Measurements from ENCODE around the gene PIM3. TPM values are rescaled to one million over a fixed set of nuclear protein-coding genes. Genes with fewer than 3 reads are reported as not detected.
A peak's percentile ranks its signal among the peaks of the same experiment; 100 is the strongest.
"Not testable (repeated sequence)": the region's sequence is repeated elsewhere in the genome, so short reads cannot be mapped to it uniquely, and the experiment has no call there.

The PIM3 gene
- total and polyA plus RNA-seq, 4 donors = 12.9 to 27.9 (median 23.1) TPM

DNA sequence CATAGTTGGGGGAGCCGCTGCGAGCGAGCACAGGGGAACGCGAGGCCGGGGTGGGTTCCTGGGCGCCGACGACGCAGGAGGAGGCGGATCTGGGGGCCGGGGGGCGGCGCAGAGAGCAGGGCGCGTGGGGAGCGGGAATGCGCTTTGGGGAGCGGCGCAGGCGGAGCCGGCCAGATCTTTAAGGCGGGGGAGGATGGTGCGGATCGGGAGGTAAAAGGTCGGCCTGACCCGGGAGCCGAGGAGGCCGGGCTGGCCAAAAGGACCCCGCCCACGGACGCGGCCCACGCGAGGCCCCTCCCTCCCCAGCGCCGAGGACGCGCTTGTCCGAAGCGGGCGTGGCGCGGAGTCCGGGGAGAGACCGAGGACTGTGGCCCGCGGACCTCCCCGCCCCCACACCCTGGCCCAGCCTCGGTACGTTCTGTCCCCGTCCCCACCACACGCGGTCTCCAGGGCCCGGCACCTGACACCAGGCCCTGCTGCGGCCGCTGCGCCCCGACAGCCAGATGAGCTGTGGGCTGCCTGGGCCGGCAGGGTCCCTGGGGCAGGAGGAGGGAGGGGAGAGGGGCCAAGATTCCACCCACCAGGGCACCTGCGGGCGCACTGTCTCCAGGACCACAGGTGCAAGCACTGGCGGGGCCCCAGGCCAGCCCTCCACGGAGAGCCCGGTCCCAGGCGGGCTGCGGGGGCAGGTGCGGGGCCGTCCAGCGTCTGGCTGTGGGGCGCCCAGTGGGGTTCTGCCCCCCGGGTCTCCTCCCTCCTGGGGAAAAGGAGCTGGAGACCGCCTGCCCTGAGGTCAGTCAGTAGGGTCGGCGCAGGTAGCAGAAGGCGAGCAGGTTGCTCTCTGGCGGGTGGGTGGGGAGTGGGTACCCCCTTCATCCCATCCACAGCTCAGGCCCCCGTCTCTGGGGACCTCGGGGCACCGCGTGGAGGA, 10.9 kb downstream of the PIM3 start:
- H3K27me3 ChIP-seq (ENCODE audit: control insufficient read depth, insufficient read depth, low read length) = peaks cover 27% of the 10 kb centered on the region
- H3K9me3 ChIP-seq (ENCODE audit: control insufficient read depth, insufficient read depth, low read length) = no peaks in the 10 kb centered on the region
- H3K27ac ChIP-seq (ENCODE audit: low read depth, low read length) = no peak overlapping the region
- DNase-seq (ENCODE audit: low read depth in 4 of 6, low spot score in 6 of 6) = peak in 2 of 6 donors; percentile 20 to 45
- H3K4me1 ChIP-seq (ENCODE audit: control insufficient read depth, insufficient read depth, low read length) = peaks cover 29% of the 10 kb centered on the region
- peaks cover 23% of the 10 kb centered on the region for H3K36me3 ChIP-seq (ENCODE audit: control insufficient read depth, insufficient read depth, low read length)
- peak overlapping the region; percentile 29 for H3K4me3 ChIP-seq (ENCODE audit: low read depth, low read length)
- WGBS (ENCODE audit: insufficient coverage) = 3% methylated on average over 71 of the region's 81 CpGs

DNA sequence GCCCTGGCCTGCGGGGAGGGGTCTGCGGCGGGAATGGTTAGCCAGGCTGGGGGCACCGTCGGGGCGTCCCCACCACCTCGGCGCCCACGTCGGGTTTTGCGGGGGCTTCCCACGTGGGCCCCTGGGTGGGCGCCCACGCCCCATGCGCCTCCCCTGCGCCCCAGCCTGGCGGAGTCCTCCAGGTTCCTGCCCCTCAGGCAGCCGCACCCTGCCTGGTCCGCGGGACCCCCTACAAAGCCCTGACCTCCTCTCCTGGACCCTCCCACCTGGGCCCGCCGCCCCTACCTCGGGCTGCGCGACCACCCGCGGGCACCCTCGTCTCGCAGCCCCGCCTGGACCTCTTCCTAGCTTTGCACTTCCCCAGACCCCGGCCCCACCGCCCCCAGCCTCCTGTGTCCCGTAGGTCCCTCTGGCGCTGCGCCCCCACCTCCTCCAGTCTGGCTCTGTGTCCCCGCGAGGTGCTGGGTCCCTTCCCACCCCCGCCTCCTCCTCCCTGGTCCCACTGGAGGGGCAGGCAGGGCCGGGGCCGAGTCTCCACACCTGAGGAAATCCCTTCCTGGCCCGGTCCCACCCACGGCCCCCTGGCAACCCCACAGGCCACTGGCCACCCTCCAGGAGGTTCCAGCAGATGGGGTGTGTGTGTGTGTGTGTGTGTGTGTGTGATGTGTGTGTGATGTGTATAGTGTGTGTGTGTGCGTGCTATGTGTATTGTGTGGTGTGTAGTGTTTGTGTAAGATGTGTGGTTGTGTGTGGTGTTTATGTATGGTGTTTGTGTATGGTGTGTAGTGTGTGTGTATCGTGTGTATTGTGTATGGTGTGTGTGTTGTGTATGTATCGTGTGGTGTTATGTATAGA, 11.8 kb downstream of the PIM3 start:
- H3K4me1 ChIP-seq (ENCODE audit: control insufficient read depth, insufficient read depth, low read length) = peaks cover 21% of the 10 kb centered on the region
- DNase-seq (ENCODE audit: low read depth in 4 of 6, low spot score in 6 of 6) = no peak
- H3K36me3 ChIP-seq (ENCODE audit: control insufficient read depth, insufficient read depth, low read length) = peaks cover 15% of the 10 kb centered on the region
- H3K27ac ChIP-seq (ENCODE audit: low read depth, low read length) = no peak overlapping the region
- no peak overlapping the region for H3K4me3 ChIP-seq (ENCODE audit: low read depth, low read length)
- H3K9me3 ChIP-seq (ENCODE audit: control insufficient read depth, insufficient read depth, low read length) = no peaks in the 10 kb centered on the region
- 35% methylated on average over 39 of the region's 45 CpGs for WGBS (ENCODE audit: insufficient coverage)
- H3K27me3 ChIP-seq (ENCODE audit: control insufficient read depth, insufficient read depth, low read length) = peaks cover 27% of the 10 kb centered on the region

DNA sequence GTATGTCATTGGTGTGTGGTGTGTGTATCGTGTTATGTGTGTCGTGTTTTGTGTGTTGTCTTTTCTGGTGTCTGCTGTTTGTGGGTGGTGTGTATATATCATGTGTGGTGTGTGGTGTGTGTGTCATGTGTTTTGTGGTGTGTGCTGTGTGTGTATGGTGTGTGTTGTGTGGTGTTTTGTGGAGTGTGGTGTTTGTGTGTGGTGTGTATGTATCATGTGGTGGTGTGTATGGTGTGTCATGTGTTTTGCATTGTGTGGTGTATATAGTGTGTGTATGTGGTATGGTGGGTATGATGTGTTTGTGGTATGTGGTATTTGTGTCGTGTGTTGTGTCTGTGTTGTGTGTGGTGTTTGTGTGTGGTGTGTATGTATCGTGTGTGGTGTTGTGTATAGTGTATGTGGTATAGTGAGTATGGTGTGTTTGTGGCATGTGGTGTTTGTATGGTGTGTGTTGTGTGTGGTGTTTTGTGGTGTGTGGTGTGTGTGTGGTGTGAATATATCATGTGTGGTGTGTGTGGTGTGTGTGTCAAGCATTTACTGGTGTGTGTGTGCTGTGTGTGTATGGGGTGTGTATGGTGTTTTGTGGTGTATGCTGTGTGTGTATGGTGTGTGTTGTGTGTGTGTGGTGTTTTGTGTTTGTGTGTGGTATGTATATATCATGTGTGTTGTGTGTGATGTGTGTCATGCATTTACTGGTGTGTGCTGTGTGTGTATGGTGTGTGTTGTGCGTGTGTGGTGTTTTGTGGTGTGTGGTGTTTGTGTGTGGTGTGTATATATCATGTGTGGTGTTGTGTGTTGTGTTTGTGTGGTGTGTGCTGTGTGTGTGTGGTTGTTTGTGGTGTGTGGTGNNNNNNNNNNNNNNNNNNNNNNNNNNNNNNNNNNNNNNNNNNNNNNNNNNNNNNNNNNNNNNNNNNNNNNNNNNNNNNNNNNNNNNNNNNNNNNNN, 12.7 kb downstream of the PIM3 start:
- no peak overlapping the region for H3K27ac ChIP-seq (ENCODE audit: low read depth, low read length)

DNA sequence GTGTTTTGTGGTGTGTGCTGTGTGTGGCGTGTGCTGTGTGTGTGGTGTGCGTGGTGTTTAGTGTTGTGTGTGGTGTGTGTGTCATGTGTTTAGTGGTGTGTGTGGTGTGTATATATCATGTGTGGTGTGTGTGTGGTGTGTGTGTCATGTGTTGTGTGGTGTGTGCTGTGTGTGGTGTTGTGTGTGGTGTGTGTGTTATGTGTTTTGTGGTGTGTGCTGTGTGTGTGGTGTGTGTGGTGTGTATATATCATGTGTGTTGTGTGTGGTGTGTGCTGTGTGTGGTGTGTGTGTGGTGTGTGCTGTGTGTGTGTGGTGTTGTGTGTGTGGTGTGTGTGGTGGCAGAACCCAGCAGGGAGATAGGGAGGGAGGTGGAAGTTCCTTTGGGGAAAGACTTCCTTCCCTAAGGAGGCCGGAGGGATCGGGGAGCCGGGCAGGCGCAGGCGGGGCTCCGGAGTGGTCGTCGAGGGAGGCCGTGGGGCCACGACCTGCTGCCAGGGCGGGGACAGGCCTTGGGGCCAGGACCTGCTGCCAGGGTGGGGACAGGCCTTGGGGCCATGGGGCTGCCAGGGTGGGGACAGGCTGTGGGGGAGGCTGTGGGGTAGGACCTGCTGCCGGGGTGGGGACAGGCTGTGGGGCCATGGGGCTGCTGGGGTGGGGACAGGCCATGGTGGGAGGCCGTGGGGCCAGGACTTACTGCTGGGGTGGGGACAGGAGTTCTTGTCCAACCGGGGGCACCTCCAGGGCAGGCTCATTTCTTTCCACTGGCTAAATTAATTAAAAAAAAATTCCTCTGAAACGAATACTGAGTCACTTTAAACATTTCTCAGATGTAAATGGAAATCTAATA, 15.2 kb downstream of the PIM3 start:
- 20% methylated on average over 12 of the region's 17 CpGs for WGBS (ENCODE audit: insufficient coverage)
- peaks cover 11% of the 10 kb centered on the region for H3K4me1 ChIP-seq (ENCODE audit: control insufficient read depth, insufficient read depth, low read length)
- peaks cover 18% of the 10 kb centered on the region for H3K27me3 ChIP-seq (ENCODE audit: control insufficient read depth, insufficient read depth, low read length)
- H3K27ac ChIP-seq (ENCODE audit: low read depth, low read length) = no peak overlapping the region
- no peak overlapping the region for H3K4me3 ChIP-seq (ENCODE audit: low read depth, low read length)
- DNase-seq (ENCODE audit: low read depth in 4 of 6, low spot score in 6 of 6) = no peak
- peaks cover 2% of the 10 kb centered on the region for H3K9me3 ChIP-seq (ENCODE audit: control insufficient read depth, insufficient read depth, low read length)
- no peaks in the 10 kb centered on the region for H3K36me3 ChIP-seq (ENCODE audit: control insufficient read depth, insufficient read depth, low read length)

More for the DNA sequence above, 12.7 kb downstream of the PIM3 start:
- no peak overlapping the region for H3K4me3 ChIP-seq (ENCODE audit: low read depth, low read length)
- peaks cover 27% of the 10 kb centered on the region for H3K27me3 ChIP-seq (ENCODE audit: control insufficient read depth, insufficient read depth, low read length)
- H3K9me3 ChIP-seq (ENCODE audit: control insufficient read depth, insufficient read depth, low read length) = no peaks in the 10 kb centered on the region
- DNase-seq (ENCODE audit: low read depth in 4 of 6, low spot score in 6 of 6) = no peak
- H3K4me1 ChIP-seq (ENCODE audit: control insufficient read depth, insufficient read depth, low read length) = peaks cover 13% of the 10 kb centered on the region
- peaks cover 10% of the 10 kb centered on the region for H3K36me3 ChIP-seq (ENCODE audit: control insufficient read depth, insufficient read depth, low read length)
- 90% methylated on average over 5 of the region's 5 CpGs for WGBS (ENCODE audit: insufficient coverage)

DNA sequence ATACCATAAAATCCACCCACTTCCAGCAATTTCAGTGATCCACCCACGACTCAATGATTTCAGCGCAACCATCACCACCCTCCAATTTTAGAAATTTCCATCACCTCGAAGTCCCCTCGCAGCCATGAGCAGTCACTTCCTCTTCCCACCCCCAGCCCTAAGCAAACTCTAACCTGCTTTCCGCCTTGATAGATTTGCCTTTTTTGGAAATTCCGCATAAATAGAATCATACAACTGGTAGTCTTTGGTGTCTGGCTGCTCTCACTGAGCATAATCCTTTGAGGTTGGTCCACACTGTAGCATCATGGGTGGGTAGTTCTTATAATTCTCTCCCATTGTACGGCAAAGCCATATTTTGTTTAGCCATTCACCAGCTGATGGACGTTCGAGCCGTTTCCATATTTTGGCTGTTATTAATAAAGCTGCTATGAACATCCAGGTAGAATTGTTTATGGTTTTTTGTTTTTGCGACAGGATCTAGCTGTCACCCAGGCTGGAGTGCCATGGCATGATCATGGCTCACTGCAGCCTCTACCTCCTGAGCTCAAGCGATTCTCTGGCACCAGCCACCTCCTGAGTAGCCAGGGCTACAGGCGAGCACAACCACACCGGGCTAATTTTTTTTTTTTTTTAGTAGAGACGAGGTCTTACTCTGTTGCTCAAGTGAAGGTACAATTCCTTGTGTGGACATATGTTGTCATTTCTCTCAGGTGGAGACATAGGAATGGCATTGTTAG, 16.0 kb downstream of the PIM3 start:
- no peak for DNase-seq (ENCODE audit: low read depth in 4 of 6, low spot score in 6 of 6)
- Histone ChIP-seq H3K27ac (ENCODE audit: low read depth, low read length) (no peak overlapping the region), H3K27me3 (ENCODE audit: control insufficient read depth, insufficient read depth, low read length) (peaks cover 12% of the 10 kb centered on the region), H3K36me3 (ENCODE audit: control insufficient read depth, insufficient read depth, low read length) (no peaks in the 10 kb centered on the region), H3K4me1 (ENCODE audit: control insufficient read depth, insufficient read depth, low read length) (peaks cover 2% of the 10 kb centered on the region), H3K9me3 (ENCODE audit: control insufficient read depth, insufficient read depth, low read length) (peaks cover 2% of the 10 kb centered on the region), H3K4me3 (ENCODE audit: low read depth, low read length) (no peak overlapping the region)
- 69% methylated on average over 5 of the region's 15 CpGs for WGBS (ENCODE audit: insufficient coverage)

DNA sequence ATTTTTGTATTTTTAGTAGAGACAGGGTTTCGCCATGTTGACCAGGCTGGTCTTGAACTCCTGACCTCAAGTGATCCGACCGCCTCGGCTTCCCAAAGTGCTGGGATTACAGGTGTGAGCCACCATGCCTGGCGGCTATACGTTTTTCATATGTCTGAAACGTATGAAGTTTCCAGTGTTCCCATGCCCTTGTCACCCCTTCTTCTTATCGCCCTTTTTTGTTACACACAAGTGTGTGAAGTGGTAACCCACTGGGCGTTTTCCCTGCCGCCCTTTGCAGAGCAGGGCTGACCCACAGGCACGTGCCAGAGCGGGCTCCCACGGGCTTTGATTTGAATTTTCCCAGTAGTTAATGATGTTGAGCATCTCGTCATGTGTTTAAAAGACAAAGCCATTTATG, 17.0 kb downstream of the PIM3 start:
- peaks cover 2% of the 10 kb centered on the region for H3K9me3 ChIP-seq (ENCODE audit: control insufficient read depth, insufficient read depth, low read length)
- no peak overlapping the region for H3K27ac ChIP-seq (ENCODE audit: low read depth, low read length)
- 70% methylated on average over 4 of the region's 14 CpGs for WGBS (ENCODE audit: insufficient coverage)
- no peak for DNase-seq (ENCODE audit: low read depth in 4 of 6, low spot score in 6 of 6)
- H3K4me1 ChIP-seq (ENCODE audit: control insufficient read depth, insufficient read depth, low read length) = no peaks in the 10 kb centered on the region
- no peaks in the 10 kb centered on the region for H3K36me3 ChIP-seq (ENCODE audit: control insufficient read depth, insufficient read depth, low read length)
- peaks cover 6% of the 10 kb centered on the region for H3K27me3 ChIP-seq (ENCODE audit: control insufficient read depth, insufficient read depth, low read length)
- H3K4me3 ChIP-seq (ENCODE audit: low read depth, low read length) = no peak overlapping the region

DNA sequence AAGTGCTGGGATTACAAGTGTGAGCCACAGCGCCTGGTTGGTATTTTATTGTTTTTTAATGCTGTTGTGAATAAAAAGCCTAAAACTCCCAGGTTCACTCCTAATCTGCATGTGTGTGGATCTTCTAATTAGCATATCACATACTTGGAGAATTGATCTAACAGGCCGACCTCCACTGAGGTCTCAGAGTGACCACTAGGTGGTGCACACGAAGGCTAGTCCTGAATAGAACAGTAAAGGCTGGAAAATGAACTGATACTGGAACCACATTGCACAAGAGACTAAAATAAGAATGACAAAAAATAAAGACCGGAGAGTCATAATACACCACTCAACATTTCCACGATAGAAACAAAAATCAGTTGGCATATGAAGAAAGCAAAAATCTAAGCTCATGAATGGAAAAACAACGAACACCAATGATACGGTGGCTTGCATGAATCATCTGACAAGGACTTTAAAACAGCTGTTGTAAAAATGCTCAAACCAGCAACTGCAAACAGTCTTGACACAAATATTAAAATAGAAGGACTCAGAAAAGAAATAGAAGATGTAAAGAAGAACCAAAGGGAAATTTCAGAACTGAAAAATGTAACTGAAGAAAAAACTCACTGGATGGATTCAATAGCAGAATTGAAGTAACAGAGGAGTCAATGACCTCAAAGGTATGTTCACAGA, 19.2 kb downstream of the PIM3 start:
- H3K27ac ChIP-seq (ENCODE audit: low read depth, low read length) = no peak overlapping the region
- H3K27me3 ChIP-seq (ENCODE audit: control insufficient read depth, insufficient read depth, low read length) = peaks cover 24% of the 10 kb centered on the region
- peaks cover 9% of the 10 kb centered on the region for H3K4me1 ChIP-seq (ENCODE audit: control insufficient read depth, insufficient read depth, low read length)
- no peak overlapping the region for H3K4me3 ChIP-seq (ENCODE audit: low read depth, low read length)
- no CpG with 5 or more reads among the region's 7 CpGs for WGBS (ENCODE audit: insufficient coverage)
- DNase-seq (ENCODE audit: low read depth in 4 of 6, low spot score in 6 of 6) = peak in 2 of 6 donors; percentile 18 to 26
- H3K9me3 ChIP-seq (ENCODE audit: control insufficient read depth, insufficient read depth, low read length) = peaks cover 2% of the 10 kb centered on the region
- no peaks in the 10 kb centered on the region for H3K36me3 ChIP-seq (ENCODE audit: control insufficient read depth, insufficient read depth, low read length)

DNA sequence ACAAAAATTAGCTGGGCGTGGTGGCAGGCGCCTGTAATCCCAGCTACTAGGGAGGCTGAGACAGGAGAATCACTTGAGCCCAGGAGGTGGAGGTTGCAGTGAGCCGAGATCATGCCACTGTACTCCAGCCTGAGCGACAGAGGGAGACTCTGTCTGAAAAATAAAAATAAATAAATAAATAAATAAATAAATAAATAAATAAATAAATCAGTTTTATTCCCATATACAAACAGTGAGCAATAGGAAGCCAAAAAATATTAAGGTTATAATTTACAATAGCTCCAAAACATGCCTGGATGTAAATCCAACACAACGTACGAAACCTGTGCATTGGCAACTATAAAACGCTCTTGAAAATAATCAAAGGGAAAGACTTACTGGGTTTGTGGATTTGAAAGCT, 21.2 kb downstream of the PIM3 start:
- not testable (repeated sequence) for H3K4me3 ChIP-seq (ENCODE audit: low read depth, low read length); H3K4me1 ChIP-seq (ENCODE audit: control insufficient read depth, insufficient read depth, low read length); DNase-seq (ENCODE audit: low read depth in 4 of 6, low spot score in 6 of 6); H3K36me3 ChIP-seq (ENCODE audit: control insufficient read depth, insufficient read depth, low read length); H3K9me3 ChIP-seq (ENCODE audit: control insufficient read depth, insufficient read depth, low read length); H3K27ac ChIP-seq (ENCODE audit: low read depth, low read length)
- WGBS (ENCODE audit: insufficient coverage) = no CpG with 5 or more reads among the region's 7 CpGs
- peaks cover 28% of the 10 kb centered on the region for H3K27me3 ChIP-seq (ENCODE audit: control insufficient read depth, insufficient read depth, low read length)

Measured in spinal cord (tissue), 10 donors.